Activated naive CD8-positive, alpha-beta T cell treated with anti-CD3 and anti-CD28 coated beads, Interleukin-2, amount 50 U/mL, for 16 hours (primary cell): ENCODE data around the gene NRXN3.
"Not testable (repeated sequence)": the region's sequence is repeated elsewhere in the genome, so short reads cannot be mapped to it uniquely, and the experiment has no call there.

ENCODE experiments used
- DNase-seq: peaks from one replicate; pipeline ENCODE4 v3.0.0-alpha.2; 2020; ENCODE audit warnings: low read depth, low spot score

NRXN3 gene

GRCh38 chr14:79721399-79722084, 1551.4 kb downstream of the NRXN3 start:
- no peak for DNase-seq

GRCh38 chr14:79724934-79725717, 1555.0 kb downstream of the NRXN3 start:
- no peak for DNase-seq

GRCh38 chr14:79727900-79728299, 1557.7 kb downstream of the NRXN3 start:
- DNase-seq: no peak

- no peak for DNase-seq
These were observed 1558.2 kb downstream of the NRXN3 start for GRCh38 chr14:79728331-79728730.

GRCh38 chr14:79729731-79730130, 1559.6 kb downstream of the NRXN3 start:
- no peak for DNase-seq

DNA sequence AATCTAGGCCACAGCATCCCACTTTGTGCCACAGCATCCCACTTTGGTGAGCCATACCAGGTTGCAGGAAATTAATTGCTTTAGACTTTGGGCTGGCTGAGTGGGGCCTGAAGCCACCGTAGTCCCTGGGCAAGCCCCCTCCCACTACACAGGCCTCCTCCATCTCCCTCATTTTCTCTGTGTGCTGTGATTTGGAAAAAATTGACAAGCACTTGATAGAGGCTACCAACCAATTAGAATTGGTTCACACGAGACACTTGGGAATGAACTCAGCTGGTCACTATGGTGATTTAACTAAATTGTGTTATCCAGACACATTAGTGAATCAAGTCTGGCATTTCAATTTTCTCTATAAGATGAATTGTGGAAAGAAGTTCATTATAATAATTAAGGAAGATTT, 1560.0 kb downstream of the NRXN3 start:
- DNase-seq: no peak

GRCh38 chr14:79730953-79731352, 1560.8 kb downstream of the NRXN3 start:
- DNase-seq: no peak

DNA sequence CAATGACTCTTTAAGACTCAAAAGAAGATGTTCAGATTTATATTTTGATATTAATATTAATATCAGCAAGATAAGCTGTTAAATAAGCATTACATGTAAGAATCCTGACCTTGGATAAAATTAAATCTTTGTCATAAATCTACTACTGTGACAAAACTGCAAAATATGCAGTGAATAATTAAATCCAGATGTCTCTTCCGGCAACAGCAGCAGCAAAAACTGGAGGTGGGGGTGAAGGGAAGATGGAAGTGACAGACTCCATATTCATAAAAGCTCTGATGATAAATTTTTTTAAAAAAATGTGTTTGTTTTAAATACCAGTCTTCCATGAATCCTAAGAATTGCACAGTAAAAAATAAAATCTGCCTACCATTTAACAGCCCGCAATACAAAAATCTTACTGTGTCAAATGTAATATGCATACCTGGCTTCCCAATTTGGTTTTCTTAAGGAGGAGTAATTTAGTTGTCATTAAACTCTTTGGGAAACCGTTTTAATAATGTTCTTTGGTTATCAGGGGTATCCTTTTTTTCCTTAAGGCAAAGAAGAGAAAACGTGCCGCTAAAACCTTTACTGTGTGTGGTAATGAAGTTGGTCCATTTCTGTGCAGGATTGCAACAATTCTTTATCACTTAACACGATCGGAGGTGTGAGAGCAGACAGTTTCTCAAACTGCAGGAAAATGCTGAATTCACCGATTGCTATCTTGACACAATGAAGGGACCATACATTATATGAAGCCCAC, 1562.9 kb downstream of the NRXN3 start:
- DNase-seq: no peak

DNA sequence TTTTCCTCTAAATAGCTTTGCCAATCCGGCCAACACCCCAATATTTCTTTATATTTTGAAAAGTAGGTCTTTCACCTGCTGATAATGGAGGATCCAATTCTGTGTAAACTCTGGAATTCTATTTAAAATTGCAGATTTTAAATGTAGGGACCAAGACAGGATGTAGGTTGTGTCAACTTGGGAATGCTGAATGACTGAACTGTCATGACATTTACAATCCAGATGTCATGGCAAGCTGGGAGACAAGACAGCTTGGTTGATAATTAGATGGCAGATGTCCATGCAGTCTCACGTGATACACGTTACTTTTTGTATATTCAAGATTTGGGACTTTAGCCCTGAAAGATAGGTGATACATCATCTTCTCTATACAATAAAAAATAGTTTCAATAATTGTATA, 1564.0 kb downstream of the NRXN3 start:
- no peak for DNase-seq

DNA sequence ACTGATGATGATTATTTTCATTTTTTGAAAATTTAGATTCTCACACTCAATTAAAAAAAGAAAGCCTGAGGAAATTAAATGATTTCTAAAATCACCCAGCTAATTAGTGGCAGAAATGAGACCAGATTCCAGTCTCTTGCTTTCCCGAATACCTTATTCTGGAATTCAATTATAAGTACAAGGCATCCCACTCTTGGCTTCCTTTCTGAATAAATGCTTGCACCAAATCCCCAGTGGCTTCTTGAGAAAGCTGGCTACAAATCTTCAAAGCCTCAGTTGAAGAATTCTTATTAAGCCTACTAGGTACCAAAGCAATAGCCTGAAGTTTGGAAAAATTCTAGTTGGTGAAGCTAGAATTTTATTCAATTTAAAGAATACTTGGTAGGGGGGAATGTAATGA, 1564.5 kb downstream of the NRXN3 start:
- no peak for DNase-seq

- no peak for DNase-seq
These were observed 1564.9 kb downstream of the NRXN3 start for GRCh38 chr14:79735121-79735520.

DNA sequence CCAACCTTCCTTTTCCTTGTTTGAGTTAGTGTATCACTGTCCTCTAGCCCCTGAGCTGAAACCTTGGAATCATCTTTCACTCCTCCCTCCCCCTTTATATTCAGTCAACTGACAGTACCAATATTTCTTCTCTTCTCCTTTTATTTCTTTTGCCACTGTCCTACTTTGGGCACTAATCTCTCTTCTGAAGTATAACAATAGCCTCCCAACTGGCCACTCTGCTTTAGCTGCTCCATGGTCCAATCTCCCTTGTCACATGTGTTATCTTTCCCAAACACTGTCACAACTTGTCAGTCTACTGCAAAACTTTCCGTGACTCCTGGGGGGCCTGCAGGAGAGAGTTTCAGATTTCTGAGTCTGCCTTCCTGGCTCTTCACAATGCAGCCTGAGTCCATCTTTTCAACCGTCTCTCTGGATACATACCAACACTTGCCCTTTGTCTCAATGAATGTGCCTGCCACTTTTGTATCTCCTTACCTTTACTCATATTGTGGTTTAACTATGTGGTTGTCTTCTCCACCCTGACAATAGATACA, 1570.0 kb downstream of the NRXN3 start:
- no peak for DNase-seq

DNA sequence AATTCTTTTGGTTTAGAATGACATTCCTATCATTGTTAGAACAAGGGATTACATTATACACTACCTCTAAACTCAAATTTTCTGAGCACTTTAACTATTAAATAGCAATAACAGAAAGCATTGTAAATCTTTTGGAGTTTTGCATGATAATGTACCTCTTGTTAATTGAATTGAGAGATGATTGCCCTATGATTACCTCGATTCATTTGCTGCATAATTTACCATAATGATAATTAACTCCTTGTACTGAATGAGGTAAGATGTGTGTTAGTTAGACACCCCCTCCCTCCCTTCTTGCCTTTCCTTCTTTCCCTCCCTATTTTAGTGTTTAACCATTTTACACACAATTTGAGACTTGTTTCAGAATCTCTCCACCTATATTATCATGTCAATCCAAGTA, 1572.0 kb downstream of the NRXN3 start:
- DNase-seq: no peak

DNA sequence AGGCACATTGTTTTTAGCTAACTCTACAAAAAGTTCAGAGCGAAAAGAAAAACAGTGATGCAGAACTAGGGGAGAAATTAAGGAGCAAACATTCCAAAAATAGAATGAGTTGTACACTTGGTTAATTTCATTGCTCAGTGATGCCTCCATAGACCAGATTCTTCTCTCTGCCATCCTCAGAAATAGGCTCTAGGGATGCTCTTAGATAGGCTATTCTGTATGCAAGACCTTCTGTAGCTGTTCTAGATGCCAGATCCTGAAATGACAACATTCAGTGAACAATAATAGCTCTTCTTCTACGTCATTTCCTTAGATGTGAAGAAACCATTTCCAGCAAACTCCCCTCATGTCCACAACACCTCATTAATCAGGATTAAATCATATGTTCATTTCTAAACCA, 1574.9 kb downstream of the NRXN3 start:
- DNase-seq: no peak

- no peak for DNase-seq
These were observed 1578.9 kb downstream of the NRXN3 start for GRCh38 chr14:79749065-79749464.

GRCh38 chr14:79758985-79759384, 1588.8 kb downstream of the NRXN3 start:
- no peak for DNase-seq

GRCh38 chr14:79764323-79764722, 1594.2 kb downstream of the NRXN3 start:
- no peak for DNase-seq

GRCh38 chr14:79766511-79766910, 1596.3 kb downstream of the NRXN3 start:
- DNase-seq: no peak

DNA sequence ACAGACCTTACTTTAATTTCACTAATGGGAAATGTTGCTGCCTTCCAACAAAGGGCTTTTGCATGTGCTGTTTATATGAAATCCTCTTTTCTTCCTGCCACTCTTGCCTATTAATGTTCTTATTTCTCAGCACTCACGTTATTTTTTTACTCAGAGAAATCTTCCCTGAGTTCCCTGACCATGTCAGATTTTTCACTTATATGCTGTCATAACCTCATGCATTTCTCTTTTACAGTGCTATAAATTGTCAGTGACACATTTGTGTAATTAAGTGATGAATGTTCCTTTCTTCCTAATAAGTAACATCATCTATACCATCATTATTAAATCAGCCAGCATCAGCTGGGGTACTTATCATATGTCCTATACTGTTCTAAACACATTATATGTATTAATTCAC, 1597.1 kb downstream of the NRXN3 start:
- DNase-seq: no peak

GRCh38 chr14:79767721-79768120, 1597.5 kb downstream of the NRXN3 start:
- not testable (repeated sequence) for DNase-seq

- no peak for DNase-seq
These were observed 1611.7 kb downstream of the NRXN3 start for GRCh38 chr14:79781882-79782281.

- DNase-seq: no peak
These were observed 1612.9 kb downstream of the NRXN3 start for GRCh38 chr14:79783041-79783440.
